HK-2 (cell line): ENCODE data around the gene ARTN.

Source experiments
- DNase-seq: peaks from one replicate; pipeline ENCODE4 v3.0.0-alpha.2; 2018; ENCODE audit not compliant: unreplicated experiment

ARTN gene

DNA sequence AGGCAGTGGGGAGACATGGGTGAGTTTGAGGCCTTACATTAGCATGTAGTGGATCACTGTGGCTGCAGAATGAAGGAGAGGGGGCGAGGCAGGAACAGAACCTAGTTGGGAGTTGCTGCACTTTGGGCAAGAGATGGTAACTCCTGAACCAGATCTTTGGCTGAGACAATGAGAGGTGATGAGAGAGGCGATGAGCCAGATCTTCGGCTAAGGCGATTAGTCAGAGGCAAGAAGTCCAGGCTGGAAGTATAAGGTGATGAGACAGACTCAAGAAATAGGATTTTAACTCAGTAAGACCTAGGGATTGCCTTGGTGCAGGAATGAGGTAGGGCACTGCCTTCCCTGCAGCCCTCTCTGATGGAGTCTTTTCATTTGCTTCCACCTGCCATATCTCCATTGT, 9.1 kb upstream of the ARTN start:
- DNase-seq, result no peak

DNA sequence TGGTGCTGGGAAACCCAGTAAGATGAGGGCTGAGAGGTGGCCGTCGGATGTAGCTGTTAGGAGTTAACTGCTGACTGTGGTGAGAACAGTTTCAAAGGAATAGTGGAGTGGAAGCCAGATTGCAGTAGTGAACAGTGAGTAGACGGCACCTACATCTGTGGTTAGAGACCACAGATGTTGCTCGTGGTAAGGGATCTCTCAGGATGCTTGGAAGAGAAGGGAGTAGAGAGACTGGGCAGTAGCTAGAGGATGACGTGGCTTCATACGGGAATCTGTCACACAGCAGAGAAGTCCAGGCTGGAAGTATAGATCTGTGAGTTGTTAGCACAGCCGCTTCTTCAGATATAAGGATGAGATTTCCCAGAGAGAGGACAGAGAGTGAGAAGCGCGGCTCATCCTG, 7.8 kb upstream of the ARTN start:
- DNase-seq, result no peak

- no peak for DNase-seq
Measured at GRCh38 chr1:43930168-43930948, 3.2 kb upstream of the ARTN start.

GRCh38 chr1:43930949-43931275, 2.7 kb upstream of the ARTN start:
- no peak for DNase-seq

DNA sequence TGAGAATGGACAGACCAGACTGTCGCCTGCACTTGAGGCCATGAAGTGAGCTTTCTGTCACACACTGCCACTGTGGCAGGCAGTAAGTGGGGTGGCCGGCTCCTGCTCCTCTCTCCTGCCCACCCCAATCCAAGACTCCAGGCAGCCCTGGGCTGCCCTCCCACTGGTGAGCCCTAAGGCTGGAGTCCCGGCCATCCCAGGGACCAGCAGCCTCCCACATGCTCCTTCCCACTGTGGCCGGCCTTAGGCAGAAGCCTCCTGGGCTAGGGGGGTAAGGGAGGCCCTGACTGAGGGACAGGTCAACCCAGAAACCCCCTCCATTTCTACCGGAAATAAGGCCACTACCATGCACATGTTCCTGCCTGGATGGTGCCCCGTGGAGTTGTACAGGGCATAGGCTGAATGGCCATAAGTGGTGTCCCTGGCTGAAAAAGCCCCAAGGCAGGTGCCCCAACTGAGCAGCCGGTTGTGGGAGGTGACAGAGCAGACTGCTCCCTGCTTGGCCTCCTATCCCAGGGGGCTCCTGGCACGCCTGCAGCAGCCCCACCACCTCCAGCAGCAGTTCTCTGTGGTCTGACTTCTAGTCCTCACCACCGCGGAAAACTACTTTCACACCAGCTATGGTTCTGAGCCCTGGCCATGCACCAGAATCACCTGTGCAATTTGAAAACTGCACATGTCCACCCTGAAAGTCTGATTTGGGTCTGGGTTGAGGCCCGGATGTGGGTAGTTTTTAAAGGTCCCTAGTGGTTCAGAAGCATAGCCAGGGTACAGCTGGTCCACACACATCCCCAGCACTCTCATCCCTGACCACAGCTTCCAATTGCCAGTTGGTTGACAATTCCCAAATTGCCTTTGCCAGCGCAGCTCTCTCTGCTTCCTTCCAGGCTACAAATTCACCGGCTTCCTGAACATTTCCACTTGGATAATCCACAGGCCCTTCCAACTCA, 1.6 kb upstream of the ARTN start:
- DNase-seq, result no peak

DNA sequence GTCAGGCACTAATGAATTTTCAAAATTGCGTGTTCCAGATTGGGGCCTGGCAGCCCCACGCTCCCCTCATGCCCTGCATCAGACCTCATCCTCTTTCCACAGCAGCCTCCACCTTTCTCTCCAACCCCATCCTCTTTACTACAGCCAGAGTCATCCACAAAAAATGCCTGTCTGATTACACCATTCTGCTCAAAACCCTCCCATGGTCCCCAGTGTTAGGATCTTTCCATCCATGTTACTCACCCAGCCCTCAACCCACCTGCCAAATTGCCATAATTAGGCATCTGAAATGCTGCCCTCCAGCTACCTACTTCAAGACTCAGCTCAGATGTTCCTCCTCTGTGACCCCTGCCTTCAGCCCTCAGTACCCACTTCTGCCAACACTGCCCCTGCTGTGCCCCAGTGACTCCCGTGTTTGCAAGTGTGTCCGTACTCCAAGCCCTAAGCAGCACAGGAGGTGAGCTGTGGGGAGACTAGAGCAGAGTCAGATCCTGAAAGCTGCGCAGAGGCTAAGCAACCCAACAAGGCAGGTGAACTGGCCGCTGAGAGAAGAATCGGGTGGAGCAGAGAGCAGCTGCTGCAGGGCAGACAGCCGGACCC, 715 bp upstream of the ARTN start:
- no peak for DNase-seq

- peak; percentile 71 for DNase-seq
Measured at GRCh38 chr1:43934101-43934985, 742 bp downstream of the ARTN start.

DNA sequence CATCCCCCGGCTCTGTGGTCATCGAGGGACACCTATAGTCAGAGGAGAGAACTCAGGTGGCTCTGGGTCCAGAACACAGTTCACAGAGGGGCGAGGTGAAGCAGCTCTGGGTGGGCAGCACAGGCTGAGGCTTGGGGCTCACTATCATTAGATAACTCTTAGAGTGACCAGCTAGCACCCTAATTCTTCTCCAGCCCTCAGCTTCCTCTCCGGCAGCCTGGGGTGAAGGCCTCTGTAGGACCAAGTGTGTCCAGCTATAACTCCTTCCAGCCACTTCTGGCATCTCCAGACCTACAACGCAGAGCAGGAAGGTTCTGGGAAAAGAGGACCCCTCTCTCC, 1.4 kb downstream of the ARTN start:
- no peak for DNase-seq

- DNase-seq, result no peak
Measured at GRCh38 chr1:43935711-43936427, 2.3 kb downstream of the ARTN start.

GRCh38 chr1:43936431-43937151, 3.0 kb downstream of the ARTN start:
- peak; percentile 69 for DNase-seq

GRCh38 chr1:43937179-43937865, 3.7 kb downstream of the ARTN start:
- DNase-seq, result peak; percentile 78

DNA sequence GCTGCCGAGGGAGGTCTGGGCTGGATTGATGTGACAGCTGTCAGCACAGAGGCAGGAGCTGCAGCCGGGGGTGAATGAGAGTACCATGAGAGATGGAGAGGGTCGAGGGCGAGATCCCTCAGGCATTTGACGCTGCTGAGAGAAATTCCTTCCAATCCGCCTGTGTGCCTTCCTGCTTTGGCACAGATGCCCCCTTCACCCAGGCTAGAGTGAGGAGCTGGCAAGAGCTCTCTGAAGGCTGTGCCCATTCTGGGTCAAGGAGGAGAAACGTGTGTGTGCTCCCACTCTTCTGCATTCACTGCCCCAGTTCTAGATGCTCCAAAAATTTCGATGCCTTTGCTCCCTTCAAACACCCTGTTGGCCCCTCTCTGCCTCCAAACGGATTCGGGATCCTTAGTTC, 4.8 kb downstream of the ARTN start:
- DNase-seq, result no peak

DNA sequence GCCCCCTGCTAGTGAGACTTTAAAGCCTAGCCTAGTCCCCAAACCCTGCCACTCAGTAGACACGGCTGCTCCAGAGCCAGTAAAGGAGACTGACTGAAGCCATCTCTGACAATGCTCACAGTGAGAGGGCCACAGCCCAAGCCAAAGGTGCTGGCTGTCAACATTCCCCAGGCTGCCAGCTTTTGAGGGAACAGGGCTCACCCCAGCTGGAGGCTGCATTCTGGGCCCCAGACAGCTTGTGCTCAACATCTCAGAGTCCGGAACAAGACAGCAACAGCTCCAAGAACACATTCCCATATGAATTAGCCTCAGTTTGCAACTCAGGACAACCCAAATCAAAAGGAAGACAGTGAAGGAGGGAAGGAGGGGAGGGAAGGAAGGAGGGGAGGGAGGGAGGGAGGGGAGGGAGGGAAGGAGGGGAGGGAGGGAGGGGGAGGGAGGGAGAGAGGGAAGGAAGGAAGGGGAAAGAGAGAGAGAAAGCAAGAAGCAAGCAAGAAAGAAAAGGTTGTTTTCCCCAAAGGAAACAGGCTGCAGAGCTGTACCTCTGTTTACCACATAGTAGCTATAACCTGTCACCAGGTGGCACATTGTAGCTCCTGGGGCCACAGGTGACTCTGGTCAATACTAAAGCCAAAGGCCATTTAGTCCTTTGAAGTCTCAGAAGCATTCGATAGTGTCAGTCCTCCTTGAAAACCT, 5.4 kb downstream of the ARTN start:
- DNase-seq, result no peak

DNA sequence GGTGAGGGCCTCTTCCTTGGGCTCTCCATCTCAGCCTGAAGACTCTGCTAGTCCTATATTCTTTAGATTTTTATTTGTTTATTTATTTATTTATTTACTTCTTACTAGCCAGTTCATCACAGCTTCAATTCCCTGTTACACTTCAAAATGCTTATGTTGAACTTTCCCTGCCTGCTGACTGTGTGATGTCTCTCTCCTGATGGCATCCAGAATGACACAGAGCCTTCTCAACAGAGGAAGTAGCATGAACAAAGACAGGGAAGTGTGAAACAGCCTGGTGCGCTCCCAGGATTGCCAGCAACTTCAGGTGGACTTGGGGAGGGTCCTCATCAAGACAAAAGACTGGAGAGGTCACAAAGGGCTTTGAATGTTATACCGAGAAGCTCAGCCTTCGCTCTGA, 8.8 kb downstream of the ARTN start:
- DNase-seq, result no peak

DNA sequence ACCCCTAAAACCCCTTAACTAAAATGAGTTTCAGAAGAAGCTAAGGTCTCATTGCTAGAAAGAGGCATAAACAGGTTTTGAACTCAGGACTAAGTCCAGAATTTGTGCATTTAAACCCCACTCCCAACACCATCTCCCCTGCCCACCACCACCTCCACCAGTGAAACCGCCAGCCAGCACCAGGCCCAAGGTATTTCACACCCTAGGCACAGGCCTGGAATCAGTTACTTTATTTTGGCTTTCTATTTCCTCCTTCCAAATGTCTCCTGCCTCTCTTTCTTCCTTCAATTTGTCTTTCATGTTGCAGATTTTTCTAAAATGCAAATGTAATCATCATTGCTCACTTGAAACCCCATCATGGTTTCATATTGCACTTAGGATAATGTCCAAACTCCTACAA, 11.3 kb downstream of the ARTN start:
- no peak for DNase-seq

DNA sequence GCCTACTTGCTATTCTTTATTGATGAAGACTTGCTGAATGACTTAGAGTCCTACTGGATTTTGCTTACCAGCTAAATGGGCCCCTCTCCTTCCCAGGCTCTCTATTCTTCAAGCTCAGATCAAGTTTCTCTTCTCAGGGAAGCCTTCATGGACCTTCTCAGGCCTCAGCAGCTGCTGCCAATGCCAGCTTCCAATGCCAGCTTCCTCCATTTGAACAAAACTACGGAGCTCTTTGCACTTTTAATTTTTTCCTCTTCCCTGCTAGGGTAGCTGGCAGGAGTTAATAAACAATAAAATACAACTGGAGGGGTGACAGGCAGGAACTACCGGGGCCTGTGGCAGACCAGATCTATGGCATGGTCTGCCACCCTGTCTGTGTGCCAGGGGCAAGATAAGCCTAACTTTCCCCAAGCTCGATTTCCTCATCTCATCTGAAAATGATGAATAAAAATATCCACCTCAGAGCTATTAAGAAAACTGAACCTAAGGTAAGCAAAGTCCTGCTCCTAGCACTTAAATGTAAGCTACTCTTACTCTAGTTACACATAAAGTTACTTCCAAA, 12.2 kb downstream of the ARTN start:
- no peak for DNase-seq

DNA sequence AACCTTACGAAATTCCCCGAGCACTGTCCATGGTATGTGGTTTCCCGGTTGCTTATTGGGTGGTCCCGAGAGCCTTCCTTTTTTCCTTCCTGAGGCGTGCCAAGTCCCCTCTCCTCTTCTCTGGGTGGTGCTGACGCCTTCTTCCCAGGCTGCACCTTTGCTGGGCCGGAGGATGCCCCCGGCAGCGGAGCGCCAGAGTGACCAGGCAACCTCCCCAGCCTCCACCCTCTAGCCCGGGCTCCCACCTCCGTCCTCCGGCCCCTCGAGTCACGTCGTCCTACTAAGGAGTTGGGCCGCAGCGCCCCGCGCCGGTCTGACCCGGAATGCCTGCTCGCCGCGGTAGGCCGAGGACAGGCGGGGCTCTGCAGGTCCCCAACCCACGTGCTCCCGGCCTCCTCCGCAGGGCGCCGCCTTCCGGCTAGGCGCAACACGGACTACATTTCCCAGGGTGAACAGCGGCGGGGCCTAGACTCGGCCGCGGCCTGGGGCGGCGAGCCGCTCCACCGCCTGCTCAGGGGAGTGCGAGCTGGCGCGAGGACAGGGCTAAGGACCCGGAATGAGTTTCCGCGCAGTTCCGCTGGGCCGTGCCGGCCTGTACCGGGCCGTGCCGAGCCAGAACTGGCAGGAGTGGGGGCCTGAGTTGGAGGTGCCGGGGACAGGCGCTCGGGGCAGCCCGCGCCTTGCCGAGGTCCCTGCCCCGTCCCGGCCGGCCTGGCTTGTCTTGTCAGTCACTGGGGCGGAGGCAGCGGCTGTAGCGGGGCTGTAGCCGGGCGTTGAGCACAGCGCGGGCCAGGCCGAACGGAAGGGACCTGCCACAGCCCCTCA, 12.8 kb downstream of the ARTN start, which contains the start of gene IPO13:
Gene IPO13, plus strand, starts transcription at position 715 of the 825 bp plus-strand sequence. CDS start 651 bp downstream, outside the sequence.
- peak; percentile 97 for DNase-seq
